ENCODE measurements around the gene CERCAM.

The CERCAM gene

GRCh38 chr9:128484686-128485413 lies 64.2 kb downstream of the CERCAM start:
- no peaks in the 10 kb centered on the region for H3K79me2 ChIP-seq (ENCODE audit: low read length)
- no peak overlapping the region for H3K4me2 ChIP-seq (ENCODE audit: low read depth, low read length)
- H2AFZ ChIP-seq (ENCODE audit: low read length) = no peak overlapping the region
- H3K9ac ChIP-seq (ENCODE audit: low read length) = no peak overlapping the region
- H3K4me3 ChIP-seq (ENCODE audit: low read length) = no peak overlapping the region
- no peaks in the 10 kb centered on the region for H3F3A ChIP-seq (ENCODE audit: insufficient read depth, low read length)
- no peaks in the 10 kb centered on the region for H3K4me1 ChIP-seq (ENCODE audit: low read length)
- no peaks in the 10 kb centered on the region for H3K27me3 ChIP-seq (replicated peaks; ENCODE audit: insufficient read depth, low read length)
- no peaks in the 10 kb centered on the region for H3K9me2 ChIP-seq (replicated peaks; ENCODE audit: insufficient read depth, low read length)
- TF ChIP-seq EZH2phosphoT487 (IDR thresholded peaks at IDR 0.05; ENCODE audit: low read length) = no peak
- TF ChIP-seq CTCF (IDR thresholded peaks at IDR 0.05; ENCODE audit: low read length) = no peak
- no peaks in the 10 kb centered on the region for H3K9me3 ChIP-seq (replicated peaks; ENCODE audit: insufficient read depth, low read length)
- H4K20me1 ChIP-seq (ENCODE audit: insufficient read depth, low read length) = no peaks in the 10 kb centered on the region
- H3K27ac ChIP-seq (ENCODE audit: low read length) = no peak overlapping the region
- DNase-seq = no peak
- no peaks in the 10 kb centered on the region for H3K36me3 ChIP-seq (replicated peaks; ENCODE audit: insufficient read depth, low read length)

- Histone ChIP-seq H2AFZ (ENCODE audit: low read length) (no peak overlapping the region), H3K9ac (ENCODE audit: low read length) (no peak overlapping the region), H3K4me3 (ENCODE audit: low read length) (no peak overlapping the region), H3K9me2 (replicated peaks; ENCODE audit: insufficient read depth, low read length) (no peaks in the 10 kb centered on the region), H3K9me3 (replicated peaks; ENCODE audit: insufficient read depth, low read length) (no peaks in the 10 kb centered on the region), H3K36me3 (replicated peaks; ENCODE audit: insufficient read depth, low read length) (no peaks in the 10 kb centered on the region), H3K27me3 (replicated peaks; ENCODE audit: insufficient read depth, low read length) (no peaks in the 10 kb centered on the region), H4K20me1 (ENCODE audit: insufficient read depth, low read length) (no peaks in the 10 kb centered on the region), H3K4me2 (ENCODE audit: low read depth, low read length) (no peak overlapping the region), H3K27ac (ENCODE audit: low read length) (no peak overlapping the region), H3K4me1 (ENCODE audit: low read length) (no peaks in the 10 kb centered on the region), H3F3A (ENCODE audit: insufficient read depth, low read length) (no peaks in the 10 kb centered on the region), H3K79me2 (ENCODE audit: low read length) (no peaks in the 10 kb centered on the region)
- TF ChIP-seq EZH2phosphoT487 (IDR thresholded peaks at IDR 0.05; ENCODE audit: low read length) = no peak
- no peak for TF ChIP-seq CTCF (IDR thresholded peaks at IDR 0.05; ENCODE audit: low read length)
- TF ChIP-seq EZH2 (optimal IDR thresholded peaks at IDR 0.05; ENCODE audit: low read depth, low read length) = no peak
- DNase-seq = no peak
Measured at GRCh38 chr9:128485414-128485855, 64.8 kb downstream of the CERCAM start.

GRCh38 chr9:128486201-128486600 lies 65.5 kb downstream of the CERCAM start:
- Histone ChIP-seq H3K36me3 (replicated peaks; ENCODE audit: insufficient read depth, low read length) (no peaks in the 10 kb centered on the region), H3K9me2 (replicated peaks; ENCODE audit: insufficient read depth, low read length) (no peaks in the 10 kb centered on the region), H3K4me2 (ENCODE audit: low read depth, low read length) (no peak overlapping the region), H3K27me3 (replicated peaks; ENCODE audit: insufficient read depth, low read length) (no peaks in the 10 kb centered on the region), H3F3A (ENCODE audit: insufficient read depth, low read length) (no peaks in the 10 kb centered on the region), H3K9me3 (replicated peaks; ENCODE audit: insufficient read depth, low read length) (no peaks in the 10 kb centered on the region), H3K4me3 (ENCODE audit: low read length) (no peak overlapping the region), H4K20me1 (ENCODE audit: insufficient read depth, low read length) (no peaks in the 10 kb centered on the region), H3K4me1 (ENCODE audit: low read length) (no peaks in the 10 kb centered on the region), H3K27ac (ENCODE audit: low read length) (no peak overlapping the region), H3K79me2 (ENCODE audit: low read length) (no peaks in the 10 kb centered on the region), H2AFZ (ENCODE audit: low read length) (no peak overlapping the region), H3K9ac (ENCODE audit: low read length) (no peak overlapping the region)
- DNase-seq = no peak
- TF ChIP-seq EZH2phosphoT487 (IDR thresholded peaks at IDR 0.05; ENCODE audit: low read length) = no peak
- no peak for TF ChIP-seq CTCF (IDR thresholded peaks at IDR 0.05; ENCODE audit: low read length)
- no peak for TF ChIP-seq EZH2 (optimal IDR thresholded peaks at IDR 0.05; ENCODE audit: low read depth, low read length)

Measured in MM.1S (cell line).